Kidney glomerular epithelial cell (primary cell): ENCODE measurements around the gene COL5A1.
"Not testable (repeated sequence)": the region's sequence is repeated elsewhere in the genome, so short reads cannot be mapped to it uniquely, and the experiment has no call there.

ENCODE experiments used
- DNase-seq: peaks from one replicate; lab custom pipeline; 2025; lab: John Stamatoyannopoulos, UW

COL5A1 gene

DNA sequence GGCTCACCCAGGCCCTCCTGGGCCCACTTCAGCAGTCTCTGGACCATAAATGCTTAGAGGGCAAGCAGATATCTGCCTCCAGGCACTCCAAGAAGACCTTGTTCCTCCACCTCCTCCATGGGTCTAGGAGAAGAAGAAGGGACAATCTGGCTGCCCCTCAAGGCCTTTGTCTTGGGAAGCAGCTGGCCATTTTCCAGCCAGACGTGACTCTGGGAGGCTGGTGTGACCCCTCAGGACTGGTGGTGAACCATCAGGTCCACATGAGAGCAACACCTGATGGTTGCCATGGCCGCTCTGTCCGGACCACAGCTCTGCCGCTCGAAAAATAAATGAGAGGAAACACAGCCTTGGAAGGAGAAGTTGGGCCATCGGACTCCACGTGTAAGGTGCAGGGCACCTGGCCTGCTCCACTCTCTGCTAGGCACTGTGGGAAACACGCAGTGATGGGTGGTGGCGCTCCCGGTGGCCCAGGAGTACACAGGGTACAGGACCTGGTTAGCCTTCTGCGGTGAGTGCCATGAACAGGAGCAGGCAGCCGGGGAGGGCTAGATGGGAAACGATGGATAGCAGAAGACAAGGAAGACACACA lies 3.0 kb upstream of the COL5A1 start:
- DNase-seq = no peak

GRCh38 chr9:134639994-134640393 lies 1.6 kb upstream of the COL5A1 start:
- DNase-seq = no peak

DNA sequence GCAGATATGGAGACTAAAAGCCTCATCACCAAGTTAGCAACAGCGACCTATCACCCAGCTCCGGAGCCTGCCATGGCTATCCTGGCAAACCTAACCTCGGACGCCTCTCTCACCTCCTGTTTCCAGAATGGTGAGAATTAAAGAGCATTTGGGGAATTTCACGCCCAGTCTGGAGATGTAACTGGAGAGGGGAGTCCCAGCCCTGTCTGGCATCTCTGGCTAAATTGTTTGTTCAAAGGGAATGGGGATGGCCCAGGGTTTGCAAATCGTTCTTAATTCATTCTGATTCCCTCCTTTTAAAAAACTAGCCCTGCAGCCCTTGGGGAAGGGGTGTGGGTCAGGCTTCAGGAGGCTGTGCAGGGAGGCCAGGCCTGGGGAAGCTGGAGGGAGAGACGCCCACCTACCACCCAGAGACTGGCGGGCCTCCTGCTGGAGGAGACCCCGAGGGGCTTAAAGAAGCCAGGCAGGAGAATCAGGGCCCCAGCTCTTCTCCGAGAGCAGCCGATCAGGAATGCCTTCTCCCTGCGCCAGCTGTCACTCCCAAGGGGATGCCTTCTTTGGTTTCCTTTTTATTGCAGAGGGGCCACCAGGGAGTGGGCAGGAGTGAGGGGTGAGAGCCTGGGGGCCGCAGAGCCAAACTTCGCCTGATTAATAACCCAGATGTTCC lies 964 bp upstream of the COL5A1 start:
- no peak for DNase-seq

DNA sequence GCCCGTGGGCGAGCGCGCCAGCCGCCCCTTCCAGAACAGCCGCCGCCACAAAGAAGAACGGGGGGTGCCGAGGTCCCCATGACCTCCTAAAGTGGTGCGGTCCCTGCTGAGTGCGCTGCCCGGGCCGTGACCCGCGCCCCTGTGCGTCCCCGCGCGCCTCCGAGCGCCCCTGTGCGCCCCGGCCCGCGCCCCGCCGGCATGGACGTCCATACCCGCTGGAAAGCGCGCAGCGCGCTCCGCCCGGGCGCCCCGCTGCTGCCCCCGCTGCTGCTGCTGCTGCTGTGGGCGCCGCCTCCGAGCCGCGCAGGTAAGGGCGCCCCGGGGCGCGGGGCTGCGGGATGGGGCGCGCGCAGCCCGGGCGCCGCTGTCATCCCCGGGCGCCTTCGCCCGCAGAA lies 384 bp downstream of the COL5A1 start:
- DNase-seq = no peak

GRCh38 chr9:134642385-134643181 lies 980 bp downstream of the COL5A1 start:
- no peak for DNase-seq

DNA sequence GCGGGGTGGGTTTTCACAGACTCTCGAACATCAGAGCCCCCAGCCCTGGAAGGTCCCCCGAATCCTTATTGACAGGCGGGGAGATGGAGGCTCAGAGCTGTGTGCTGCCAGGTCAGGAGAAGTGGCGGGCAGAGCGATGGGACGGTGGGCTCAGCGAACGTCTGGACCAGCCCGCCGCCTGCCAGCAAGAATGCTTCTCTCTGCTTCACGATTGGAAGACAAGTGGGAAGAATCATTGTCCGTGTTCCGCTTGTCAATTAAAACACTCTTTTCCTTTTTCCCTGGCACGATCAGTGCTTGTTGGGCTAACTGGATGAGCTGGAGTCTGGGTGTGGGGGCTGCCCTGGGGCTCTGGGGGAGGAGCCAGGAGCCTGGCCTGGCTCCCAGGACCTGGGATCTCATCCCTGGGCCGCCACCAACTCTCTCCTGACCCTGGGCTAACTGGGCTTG lies 1.6 kb downstream of the COL5A1 start:
- DNase-seq = no peak

DNA sequence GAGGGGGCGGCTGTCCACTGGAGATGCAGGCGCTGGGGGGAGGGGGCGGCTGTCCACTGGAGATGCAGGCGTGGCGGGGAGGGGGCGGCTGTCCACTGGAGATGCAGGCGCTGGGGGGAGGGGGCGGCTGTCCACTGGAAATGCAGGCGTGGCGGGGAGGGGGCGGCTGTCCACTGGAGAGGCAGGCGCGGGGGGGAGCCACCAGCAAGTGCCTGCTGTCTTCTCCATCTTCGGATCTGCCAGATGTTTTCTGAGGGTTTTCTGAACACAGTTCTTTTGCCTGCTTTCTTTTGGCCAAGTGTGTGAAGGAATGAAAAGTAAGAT lies 2.8 kb downstream of the COL5A1 start:
- DNase-seq = not testable (repeated sequence)

DNA sequence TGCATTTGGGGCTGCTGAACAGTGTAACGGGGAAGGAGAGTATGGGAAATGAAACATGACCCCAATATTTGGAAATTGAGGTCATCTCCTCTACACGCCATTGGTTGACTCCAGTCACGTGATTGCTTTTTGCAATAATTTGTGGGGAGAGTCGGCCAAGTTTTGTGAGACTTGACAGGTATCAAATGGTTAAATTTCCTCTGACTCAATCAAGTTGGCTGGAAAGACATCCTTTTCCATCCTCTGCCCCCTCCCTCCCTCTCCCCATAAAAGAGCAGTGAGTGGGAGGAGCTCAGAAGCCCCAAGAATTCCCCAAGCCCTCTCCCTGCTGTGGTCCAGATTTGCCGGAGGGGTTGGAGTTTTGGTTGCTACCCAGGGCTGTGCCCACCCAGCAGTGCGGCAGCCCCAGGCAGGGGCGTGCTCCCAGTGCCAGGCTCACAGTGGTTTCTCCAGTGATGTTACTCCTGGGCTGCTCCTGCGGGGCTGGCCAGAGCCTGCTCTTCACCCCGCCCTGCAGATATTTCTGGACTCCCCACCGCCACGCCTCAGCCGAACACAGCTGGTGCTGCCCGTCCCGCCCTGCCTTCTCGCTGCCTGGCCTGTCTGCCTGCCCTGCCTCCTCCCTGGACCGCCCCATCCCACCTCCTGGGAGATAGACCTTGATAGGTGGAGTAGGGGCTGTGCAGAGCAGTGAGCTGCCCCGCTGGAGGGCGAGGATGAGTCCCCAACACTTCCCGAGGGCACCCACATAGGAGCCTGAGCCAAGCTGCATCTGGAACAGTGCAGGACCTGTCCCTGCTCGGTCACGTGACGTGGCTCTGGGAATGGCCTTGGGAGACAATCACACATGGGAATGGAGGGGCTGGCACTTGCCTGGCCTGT lies 3.4 kb downstream of the COL5A1 start:
- peak; percentile 13 for DNase-seq

DNA sequence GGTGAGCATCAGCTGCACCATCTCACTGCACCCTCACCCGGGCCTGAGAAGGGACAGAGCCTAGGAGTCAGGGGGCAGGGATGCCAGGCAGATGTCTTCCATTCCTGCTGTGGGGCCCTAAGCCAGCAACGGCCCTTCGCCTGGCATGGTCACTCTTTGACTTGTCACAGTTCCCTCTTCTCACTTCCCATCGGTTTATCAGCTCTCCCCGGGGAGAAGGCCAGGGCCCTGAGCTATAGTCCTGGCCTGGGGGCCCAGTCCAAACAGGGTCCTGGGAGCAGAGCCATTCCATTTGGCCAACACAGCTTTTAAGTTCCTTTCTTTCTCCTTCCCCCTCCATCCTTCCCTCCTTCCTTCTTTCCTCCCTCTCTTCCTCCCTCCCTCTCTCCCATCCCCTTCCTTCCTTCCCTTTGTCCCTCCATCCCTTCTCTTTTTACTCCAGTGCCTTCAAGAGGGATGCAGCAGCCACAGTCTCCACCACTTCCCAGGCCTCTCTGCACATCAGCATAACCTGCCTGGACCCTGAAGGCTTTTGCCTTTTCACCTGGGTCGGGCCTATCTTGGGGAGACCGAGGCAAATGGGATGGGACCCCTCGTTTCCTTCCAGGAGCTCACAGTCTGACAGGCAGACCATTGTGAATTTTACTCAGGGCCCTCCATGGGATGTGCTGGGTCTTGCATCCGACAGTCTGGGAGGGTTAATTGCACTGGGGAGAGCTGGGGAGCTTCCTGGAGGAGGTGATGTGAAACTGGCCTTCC lies 4.2 kb downstream of the COL5A1 start:
- DNase-seq = no peak

GRCh38 chr9:134647359-134648080 lies 5.9 kb downstream of the COL5A1 start:
- no peak for DNase-seq

- DNase-seq = no peak
These were observed 7.3 kb downstream of the COL5A1 start for GRCh38 chr9:134648701-134649530.

- no peak for DNase-seq
These were observed 9.0 kb downstream of the COL5A1 start for GRCh38 chr9:134650431-134651190.

GRCh38 chr9:134651226-134651905 lies 9.8 kb downstream of the COL5A1 start:
- no peak for DNase-seq

DNA sequence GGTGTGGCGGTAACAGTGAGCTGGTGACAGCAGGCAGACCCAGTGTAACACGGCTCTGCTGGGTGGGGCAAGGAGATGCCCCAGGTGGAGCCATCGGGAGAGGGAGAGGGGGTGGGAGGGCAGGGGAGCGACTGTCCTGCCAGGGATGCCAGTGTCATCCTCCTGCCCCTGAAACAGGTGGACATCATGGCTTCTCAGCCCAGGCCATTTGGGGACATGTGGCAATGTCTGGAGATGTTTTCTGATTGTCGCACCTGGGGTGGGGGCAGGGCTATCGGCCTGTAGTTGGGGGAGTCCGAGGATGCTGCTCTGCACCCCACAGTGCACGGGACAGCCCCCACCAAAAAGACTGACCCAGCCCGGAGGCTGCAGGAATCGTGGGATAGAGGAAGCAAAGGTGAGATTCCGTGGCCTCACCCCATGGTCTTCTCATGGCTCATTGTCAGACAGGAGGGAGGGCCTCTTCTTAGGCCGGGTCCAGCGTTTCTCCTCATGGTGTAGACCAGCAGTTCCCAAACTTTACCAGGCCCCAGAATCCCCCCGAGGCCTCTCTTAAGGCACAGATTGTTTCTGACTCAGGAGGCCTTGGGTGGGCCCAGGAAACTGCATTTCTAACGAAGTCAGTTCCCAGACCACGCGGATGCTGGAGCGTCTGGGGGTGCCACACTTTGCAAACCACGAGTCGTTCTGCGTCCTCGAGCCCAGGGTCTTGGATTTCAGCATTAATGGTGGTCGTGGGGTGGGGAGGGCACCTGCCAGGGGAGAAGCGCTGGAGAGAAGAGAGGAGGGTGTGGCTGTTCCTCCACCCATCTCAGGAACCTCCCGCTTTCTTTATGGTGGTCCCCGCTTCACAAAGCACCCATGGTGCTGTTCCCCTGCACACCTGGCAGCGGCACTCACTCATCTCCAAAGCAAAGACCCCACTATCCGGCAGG lies 11.0 kb downstream of the COL5A1 start:
- no peak for DNase-seq

DNA sequence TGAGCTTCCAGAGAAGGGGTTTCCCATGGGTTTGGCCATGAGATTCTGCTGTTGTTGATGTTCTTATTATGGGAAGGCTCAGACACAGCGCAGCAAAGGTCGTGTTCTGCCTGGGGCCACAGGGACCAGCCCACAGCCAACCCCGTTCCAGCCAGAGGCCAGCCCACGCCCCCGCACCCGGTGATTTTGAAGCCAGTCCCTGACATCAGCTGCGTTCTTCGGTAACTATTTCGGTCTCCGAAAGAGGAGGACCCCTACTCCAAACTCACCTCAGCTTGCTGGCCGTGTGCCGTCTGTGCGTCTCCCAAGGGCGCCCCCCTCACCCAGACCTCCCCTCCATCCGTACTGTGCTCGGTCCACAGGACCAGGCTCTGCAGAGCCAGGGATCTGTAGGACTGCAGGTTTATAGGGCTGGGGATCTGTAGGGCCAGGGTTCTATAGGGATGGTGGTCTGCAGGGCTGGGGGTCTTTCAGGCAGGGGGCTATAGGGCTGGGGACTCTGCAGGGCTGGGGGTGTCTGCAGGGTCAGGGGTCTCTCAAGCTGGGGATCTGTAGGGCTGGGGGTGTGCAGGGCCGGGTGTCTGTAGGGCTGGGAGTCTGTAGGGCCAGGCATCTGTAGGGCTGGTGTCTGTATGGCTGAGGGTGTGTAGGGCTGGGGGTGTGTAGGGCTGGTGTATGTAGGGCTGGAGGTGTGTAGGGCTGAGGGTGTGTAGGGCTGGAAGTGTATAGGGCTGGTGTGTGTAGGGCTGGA lies 11.8 kb downstream of the COL5A1 start:
- DNase-seq = no peak

DNA sequence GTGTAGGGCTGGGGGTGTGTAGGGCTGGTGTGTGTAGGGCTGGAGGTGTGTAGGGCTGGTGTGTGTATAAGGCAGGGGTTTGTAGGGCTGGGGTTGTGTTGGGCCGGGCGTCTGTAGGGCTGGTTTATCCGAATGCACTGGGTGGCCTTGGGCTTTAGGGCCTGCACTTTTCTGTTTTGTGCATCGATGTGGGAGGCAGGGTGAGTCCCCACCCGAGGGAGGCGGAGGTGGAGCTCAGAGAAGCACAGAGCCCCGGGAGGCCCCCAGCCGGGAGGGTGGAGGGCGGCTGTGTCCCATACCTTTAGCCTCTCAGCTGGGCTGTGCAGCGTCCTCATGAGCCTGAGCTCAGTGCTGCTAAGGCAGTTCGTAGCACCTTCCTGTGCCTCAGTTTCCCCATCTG lies 13.5 kb downstream of the COL5A1 start:
- no peak for DNase-seq
